ENCODE results near the gene CFAP99. TPM values are rescaled to one million over a fixed set of nuclear protein-coding genes. Genes with fewer than 3 reads are reported as not detected.

Gene CFAP99
- total and polyA plus RNA-seq, 9 of the 15 experiments (the other 6 are each of a cell fraction or from before 2014, with no cell fraction given) = 0.07 to 0.18 (median 0.09) TPM; not detected in 6

- TF ChIP-seq ATF3 (IDR thresholded peaks at IDR 0.05) = peak; percentile 79
- no peak for TF ChIP-seq ATF3 (CRISPR knock-in tag; conservative IDR thresholded peaks at IDR 0.05)
- TF ChIP-seq ZNF280B (CRISPR knock-in tag; IDR thresholded peaks at IDR 0.05) = no peak
- 0 out of 2 replicates have a peak, but pooled peaks have one; percentile 4 for TF ChIP-seq TFAP4 (CRISPR knock-in tag; IDR thresholded peaks at IDR 0.05; ENCODE audit: borderline replicate concordance)
- TF ChIP-seq C11orf30 (IDR thresholded peaks at IDR 0.05; ENCODE audit: low read depth) = peak; percentile 94
- no peak for TF ChIP-seq POLR2AphosphoS2 (IDR thresholded peaks at IDR 0.05; ENCODE audit: low read length)
- TF ChIP-seq ZNF212 (CRISPR knock-in tag; IDR thresholded peaks at IDR 0.05) = no peak
- 0 out of 2 replicates have a peak, but pooled peaks have one; percentile 9 for TF ChIP-seq CEBPG (CRISPR knock-in tag; IDR thresholded peaks at IDR 0.05)
- no peak for TF ChIP-seq CEBPG (tag; conservative IDR thresholded peaks at IDR 0.05 in 1 of 2, IDR thresholded peaks at IDR 0.05 in 1 of 2)
- peak; percentile 83 for TF ChIP-seq CTBP1 (IDR thresholded peaks at IDR 0.05; ENCODE audit: borderline replicate concordance)
- TF ChIP-seq ZBTB9 (CRISPR knock-in tag; IDR thresholded peaks at IDR 0.05) = peak; percentile 64; the same call in 1 of the 2 replicates
- no peak for TF ChIP-seq PHTF2 (CRISPR knock-in tag; IDR thresholded peaks at IDR 0.05)
- TF ChIP-seq CCNT2 (IDR thresholded peaks at IDR 0.05; ENCODE audit: borderline replicate concordance, extremely low read depth, insufficient read length, low read depth, low read length) = no peak
- peak; percentile 67 for TF ChIP-seq SMARCA4 (IDR thresholded peaks at IDR 0.05)
- TF ChIP-seq ZBTB11 (CRISPR knock-in tag; IDR thresholded peaks at IDR 0.05) = peak in 1 of 3 experiments; percentile 38; a peak in 1 of 6 replicates
- TF ChIP-seq MTA1 (IDR thresholded peaks at IDR 0.05; ENCODE audit: borderline replicate concordance) = no peak
- TF ChIP-seq BACH1 (tag; IDR thresholded peaks at IDR 0.05) = 0 out of 2 replicates have a peak, but pooled peaks have one; percentile 45
- TF ChIP-seq NRF1 (conservative IDR thresholded peaks at IDR 0.05 in 1 of 2, IDR thresholded peaks at IDR 0.05 in 1 of 2) = peak; percentile 15 to 34; a peak in 3 of 4 replicates
- no peak for TF ChIP-seq POLR3G (IDR thresholded peaks at IDR 0.05; ENCODE audit: extremely low read depth, insufficient read length, insufficient replicate concordance)
- TF ChIP-seq MAFG (tag; conservative IDR thresholded peaks at IDR 0.05) = peak; percentile 88
These were observed 14.3 kb downstream of the CFAP99 start (continued) for GRCh38 chr4:2432991-2433530.

All from K562 (cell line).